Skeletal muscle tissue (tissue), 4 donors: ENCODE data around the gene ECE1. TPM values are rescaled to one million over a fixed set of nuclear protein-coding genes. Genes with fewer than 3 reads are reported as not detected.
"Not testable (repeated sequence)": the region's sequence is repeated elsewhere in the genome, so short reads cannot be mapped to it uniquely, and the experiment has no call there.

Source experiments
- H3K27ac ChIP-seq: one replicate; pipeline ENCODE4 v1.7.0; 2013; ENCODE audit warnings: mild to moderate bottlenecking, low read depth, low read length, inconsistent platforms
- H3K27me3 ChIP-seq, 3 donors: one replicate each; pipeline ENCODE4 v1.7.0; 2013; ENCODE audit warnings: low read length in 3 of 3; ENCODE audit not compliant: control insufficient read depth in 3 of 3, insufficient read depth in 3 of 3
- H3K36me3 ChIP-seq, 3 donors: one replicate each; pipeline ENCODE4 v1.7.0; 2013; ENCODE audit warnings: low read length in 3 of 3; ENCODE audit not compliant: control insufficient read depth in 3 of 3, insufficient read depth in 3 of 3
- H3K4me1 ChIP-seq, 3 donors: one replicate each; pipeline ENCODE4 v1.7.0; 2013; ENCODE audit warnings: low read length in 3 of 3, mild to moderate bottlenecking in 3 of 3; ENCODE audit not compliant: control insufficient read depth in 3 of 3, insufficient read depth in 3 of 3
- H3K4me3 ChIP-seq, 3 donors: one replicate each; pipeline ENCODE4 v1.7.0; 2013; ENCODE audit warnings: low read length in 3 of 3
- H3K9ac ChIP-seq, 3 donors: one replicate each; pipeline ENCODE4 v1.7.0; 2013; ENCODE audit warnings: low read length in 3 of 3, mild to moderate bottlenecking in 3 of 3, moderate library complexity in 2 of 3, low read depth in 1 of 3
- H3K9me3 ChIP-seq, 3 donors: one replicate each; pipeline ENCODE4 v1.7.0; 2013; ENCODE audit warnings: low read length in 3 of 3; ENCODE audit not compliant: control insufficient read depth in 3 of 3
- total RNA-seq: library from RNA; depleted of rRNA; stranded (reverse); fragments of >200 nt; gene quantifications from one replicate; pipeline ENCODE4 v1.2.3, GENCODE V29; 2014
- donor health status: Osteomylitis.

ECE1 gene
- total RNA-seq, 1 donor from 2014 or later, result 25.6 TPM

- H3K4me1 ChIP-seq, result peaks cover 11 to 14% (median 11%) of the 10 kb centered on the region in 3 donors
- peak within 1 kb of the TSS; percentile 92 to 95 (median 93) for H3K9ac ChIP-seq
- peak within 1 kb of the TSS; percentile 92 for H3K27ac ChIP-seq
- no peaks in the 10 kb centered on the region for H3K27me3 ChIP-seq
- no peaks in the 10 kb centered on the region for H3K9me3 ChIP-seq
- H3K36me3 ChIP-seq, result no peaks in the 10 kb centered on the region
- H3K4me3 ChIP-seq, result peak within 1 kb of the TSS; percentile 83 to 94 (median 91)
Measured at GRCh38 chr1:21176586-21177555, 113.4 kb downstream of the ECE1 start, which contains the start of gene EIF4G3. TSS of gene EIF4G3 (minus strand) at chr1:21176897. CDS start at chr1:21002742, 174,155 bp downstream.

GRCh38 chr1:21175670-21176581, 114.3 kb downstream of the ECE1 start:
- H3K4me1 ChIP-seq, result peaks cover 20 to 23% (median 20%) of the 10 kb centered on the region in 3 donors
- H3K9ac ChIP-seq, result peak overlapping the region; percentile 90 to 95 (median 93)
- no peaks in the 10 kb centered on the region for H3K36me3 ChIP-seq
- H3K4me3 ChIP-seq, result peak overlapping the region; percentile 83 to 94 (median 91)
- H3K27me3 ChIP-seq, result no peaks in the 10 kb centered on the region
- H3K9me3 ChIP-seq, result no peaks in the 10 kb centered on the region
- peak overlapping the region; percentile 92 for H3K27ac ChIP-seq

DNA sequence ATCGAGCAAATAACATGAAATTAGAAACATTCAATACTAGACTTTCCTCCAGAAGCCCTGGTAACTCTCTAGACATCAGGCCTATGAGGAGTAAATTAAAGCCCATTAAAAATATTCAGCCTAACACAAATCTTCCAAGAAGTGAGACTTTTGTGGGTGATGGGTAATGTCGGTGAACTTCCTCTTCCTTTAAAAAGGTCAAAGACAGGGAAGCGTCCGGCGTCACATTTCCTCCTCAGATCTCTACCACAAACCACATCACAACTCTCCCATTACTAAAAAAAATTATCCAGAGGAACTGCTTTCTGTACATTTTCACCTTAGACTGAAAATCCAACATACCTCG, 115.0 kb downstream of the ECE1 start:
- peak overlapping the region; percentile 92 for H3K27ac ChIP-seq
- H3K4me1 ChIP-seq, result peaks cover 20 to 24% (median 22%) of the 10 kb centered on the region in 3 donors
- no peaks in the 10 kb centered on the region for H3K27me3 ChIP-seq
- H3K36me3 ChIP-seq, result no peaks in the 10 kb centered on the region
- H3K4me3 ChIP-seq, result peak overlapping the region; percentile 83 to 94 (median 91)
- H3K9me3 ChIP-seq, result no peaks in the 10 kb centered on the region
- peak overlapping the region; percentile 90 to 95 (median 93) for H3K9ac ChIP-seq

GRCh38 chr1:21174654-21175323, 115.5 kb downstream of the ECE1 start:
- Histone ChIP-seq H3K4me3 (peak overlapping the region; percentile 83 to 94 (median 91)), H3K27me3 (no peaks in the 10 kb centered on the region), H3K36me3 (no peaks in the 10 kb centered on the region), H3K27ac (peak overlapping the region; percentile 92), H3K9me3 (no peaks in the 10 kb centered on the region), H3K4me1 (peaks cover 20 to 24% (median 22%) of the 10 kb centered on the region in 3 donors), H3K9ac (peak overlapping the region; percentile 90 to 95 (median 93))

GRCh38 chr1:21174230-21174629, 116.0 kb downstream of the ECE1 start:
- peaks cover 20 to 24% (median 22%) of the 10 kb centered on the region in 3 donors for H3K4me1 ChIP-seq
- peak overlapping the region; percentile 92 for H3K27ac ChIP-seq
- peak overlapping the region; percentile 83 to 94 (median 91) for H3K4me3 ChIP-seq
- no peaks in the 10 kb centered on the region for H3K9me3 ChIP-seq
- no peaks in the 10 kb centered on the region for H3K36me3 ChIP-seq
- H3K9ac ChIP-seq, result peak overlapping the region; percentile 90 to 95 (median 93)
- H3K27me3 ChIP-seq, result no peaks in the 10 kb centered on the region

- H3K27me3 ChIP-seq, H3K9me3 ChIP-seq, H3K9ac ChIP-seq, H3K36me3 ChIP-seq, H3K27ac ChIP-seq, H3K4me3 ChIP-seq: not testable (repeated sequence)
- peaks cover 20 to 24% (median 22%) of the 10 kb centered on the region in 3 donors for H3K4me1 ChIP-seq
Measured at GRCh38 chr1:21173096-21173495, 117.2 kb downstream of the ECE1 start.

DNA sequence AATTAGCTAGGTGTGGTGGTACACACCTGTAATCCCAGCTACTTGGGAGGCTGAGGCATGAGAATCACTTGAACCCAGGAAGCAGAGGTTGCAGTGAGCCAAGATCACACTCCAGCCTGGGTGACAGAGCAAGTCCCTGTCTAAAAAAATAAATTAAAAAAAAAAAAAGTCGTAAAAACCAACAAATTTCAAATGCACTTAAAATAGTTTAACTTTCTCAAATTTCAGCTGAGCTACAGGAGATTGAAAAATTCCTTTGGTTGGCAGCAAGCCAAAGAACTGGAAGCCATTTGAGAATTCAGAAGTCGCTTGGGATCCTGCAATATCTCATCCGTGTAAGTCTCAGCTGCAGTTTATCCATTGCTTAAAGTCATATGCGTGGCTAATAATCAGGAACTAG, 119.4 kb downstream of the ECE1 start:
- Histone ChIP-seq H3K27ac (peak overlapping the region; percentile 42), H3K4me1 (peaks cover 16 to 20% (median 18%) of the 10 kb centered on the region in 3 donors)
- not testable (repeated sequence) for H3K9me3 ChIP-seq, H3K27me3 ChIP-seq, H3K4me3 ChIP-seq, H3K9ac ChIP-seq, H3K36me3 ChIP-seq

DNA sequence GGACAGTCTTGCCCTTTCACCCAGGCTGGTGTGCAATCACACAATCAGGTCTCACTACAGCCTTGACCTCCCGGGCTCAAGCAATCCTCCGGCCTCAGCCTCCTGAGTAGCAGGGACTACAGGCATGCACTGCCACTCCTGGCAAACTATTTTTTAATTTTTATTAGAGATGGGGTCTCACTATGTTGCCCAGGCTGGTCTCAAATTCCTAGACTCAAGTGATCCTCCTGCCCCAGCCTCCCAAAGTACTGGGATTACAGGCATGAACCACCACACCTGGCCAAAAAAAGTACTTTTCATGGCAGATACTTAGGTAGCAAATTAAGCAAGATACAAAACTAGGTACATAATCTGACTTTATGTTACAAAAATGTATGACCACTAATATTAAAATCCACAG, 121.8 kb downstream of the ECE1 start:
- no peak overlapping the region for H3K4me3 ChIP-seq
- H3K27ac ChIP-seq, result no peak overlapping the region
- H3K36me3 ChIP-seq, result no peaks in the 10 kb centered on the region
- no peaks in the 10 kb centered on the region for H3K27me3 ChIP-seq
- H3K4me1 ChIP-seq, result peaks cover 9 to 19% (median 16%) of the 10 kb centered on the region in 3 donors
- H3K9me3 ChIP-seq, result no peaks in the 10 kb centered on the region
- H3K9ac ChIP-seq, result no peak overlapping the region
